NB4 (cell line): ENCODE measurements around the gene MMP28.

ENCODE experiments used
- CTCF ChIP-seq: IDR thresholded peaks from one replicate; pipeline ENCODE4 v1.5.1; 2012; ENCODE audit warnings: low read depth, low read length
- MAX ChIP-seq: IDR thresholded peaks from 2 replicates; pipeline ENCODE4 v1.6.1; 2011; ENCODE audit warnings: low read depth, low read length
- POLR2A ChIP-seq: IDR thresholded peaks from 2 replicates; pipeline ENCODE4 v1.6.1; 2011; ENCODE audit warnings: mild to moderate bottlenecking; ENCODE audit not compliant: insufficient read length; ENCODE audit errors: extremely low read depth

- no peak for TF ChIP-seq POLR2A
- TF ChIP-seq CTCF, result no peak
- no peak for TF ChIP-seq MAX
These were observed 34.9 kb downstream of the MMP28 start, which contains the start of gene C17orf50 for GRCh38 chr17:35760587-35760986.
